GM18519 (cell line): ENCODE results near the gene UBA7.
A peak's percentile ranks its signal among the peaks of the same experiment; 100 is the strongest.
"Not testable (repeated sequence)": the region's sequence is repeated elsewhere in the genome, so short reads cannot be mapped to it uniquely, and the experiment has no call there.

ENCODE experiments used
- ATAC-seq: cut with Tn5 transposase; IDR thresholded peaks from one replicate; pipeline ENCODE4 v1.9.1; 2021; ENCODE audit warnings: mild to moderate bottlenecking, moderate library complexity; ENCODE audit not compliant: unreplicated experiment, low FRiP score

Gene UBA7, protein sequence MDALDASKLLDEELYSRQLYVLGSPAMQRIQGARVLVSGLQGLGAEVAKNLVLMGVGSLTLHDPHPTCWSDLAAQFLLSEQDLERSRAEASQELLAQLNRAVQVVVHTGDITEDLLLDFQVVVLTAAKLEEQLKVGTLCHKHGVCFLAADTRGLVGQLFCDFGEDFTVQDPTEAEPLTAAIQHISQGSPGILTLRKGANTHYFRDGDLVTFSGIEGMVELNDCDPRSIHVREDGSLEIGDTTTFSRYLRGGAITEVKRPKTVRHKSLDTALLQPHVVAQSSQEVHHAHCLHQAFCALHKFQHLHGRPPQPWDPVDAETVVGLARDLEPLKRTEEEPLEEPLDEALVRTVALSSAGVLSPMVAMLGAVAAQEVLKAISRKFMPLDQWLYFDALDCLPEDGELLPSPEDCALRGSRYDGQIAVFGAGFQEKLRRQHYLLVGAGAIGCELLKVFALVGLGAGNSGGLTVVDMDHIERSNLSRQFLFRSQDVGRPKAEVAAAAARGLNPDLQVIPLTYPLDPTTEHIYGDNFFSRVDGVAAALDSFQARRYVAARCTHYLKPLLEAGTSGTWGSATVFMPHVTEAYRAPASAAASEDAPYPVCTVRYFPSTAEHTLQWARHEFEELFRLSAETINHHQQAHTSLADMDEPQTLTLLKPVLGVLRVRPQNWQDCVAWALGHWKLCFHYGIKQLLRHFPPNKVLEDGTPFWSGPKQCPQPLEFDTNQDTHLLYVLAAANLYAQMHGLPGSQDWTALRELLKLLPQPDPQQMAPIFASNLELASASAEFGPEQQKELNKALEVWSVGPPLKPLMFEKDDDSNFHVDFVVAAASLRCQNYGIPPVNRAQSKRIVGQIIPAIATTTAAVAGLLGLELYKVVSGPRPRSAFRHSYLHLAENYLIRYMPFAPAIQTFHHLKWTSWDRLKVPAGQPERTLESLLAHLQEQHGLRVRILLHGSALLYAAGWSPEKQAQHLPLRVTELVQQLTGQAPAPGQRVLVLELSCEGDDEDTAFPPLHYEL

DNA sequence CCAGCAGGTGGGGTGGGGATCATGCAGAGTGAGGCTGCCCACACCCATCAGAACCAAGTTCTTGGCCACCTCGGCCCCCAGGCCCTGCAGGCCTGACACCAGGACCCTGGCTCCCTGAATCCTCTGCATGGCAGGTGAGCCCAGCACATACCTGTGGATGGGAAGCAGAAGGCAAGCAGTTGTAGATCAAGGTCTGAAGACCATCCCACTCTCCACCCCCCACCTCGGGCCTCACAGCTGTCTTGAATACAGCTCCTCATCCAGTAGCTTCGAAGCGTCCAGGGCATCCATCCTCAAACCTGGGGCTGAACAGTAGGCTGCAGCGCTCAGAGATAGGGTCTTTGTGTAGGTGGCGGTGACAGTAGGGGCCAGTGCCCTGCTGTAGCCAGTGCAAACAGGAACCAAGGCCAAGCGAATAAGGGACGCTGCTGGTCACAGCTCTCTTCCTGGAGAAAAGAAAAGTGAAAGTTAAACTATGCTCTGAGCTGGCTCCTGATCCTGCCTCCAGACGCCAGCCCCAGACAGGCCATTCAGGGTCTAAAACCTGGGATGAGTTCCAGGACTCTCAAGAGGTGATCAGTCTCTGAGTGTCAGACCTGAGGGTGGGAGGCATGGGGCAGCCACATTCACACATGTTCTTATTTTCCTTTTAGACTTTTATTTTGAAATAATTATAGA lies at the start of gene UBA7:
UBA7 (minus strand) TSS at position 457 of the 678 bp plus-strand sequence; CDS start at position 291, 166 bp downstream.
- ATAC-seq, result no peak

DNA sequence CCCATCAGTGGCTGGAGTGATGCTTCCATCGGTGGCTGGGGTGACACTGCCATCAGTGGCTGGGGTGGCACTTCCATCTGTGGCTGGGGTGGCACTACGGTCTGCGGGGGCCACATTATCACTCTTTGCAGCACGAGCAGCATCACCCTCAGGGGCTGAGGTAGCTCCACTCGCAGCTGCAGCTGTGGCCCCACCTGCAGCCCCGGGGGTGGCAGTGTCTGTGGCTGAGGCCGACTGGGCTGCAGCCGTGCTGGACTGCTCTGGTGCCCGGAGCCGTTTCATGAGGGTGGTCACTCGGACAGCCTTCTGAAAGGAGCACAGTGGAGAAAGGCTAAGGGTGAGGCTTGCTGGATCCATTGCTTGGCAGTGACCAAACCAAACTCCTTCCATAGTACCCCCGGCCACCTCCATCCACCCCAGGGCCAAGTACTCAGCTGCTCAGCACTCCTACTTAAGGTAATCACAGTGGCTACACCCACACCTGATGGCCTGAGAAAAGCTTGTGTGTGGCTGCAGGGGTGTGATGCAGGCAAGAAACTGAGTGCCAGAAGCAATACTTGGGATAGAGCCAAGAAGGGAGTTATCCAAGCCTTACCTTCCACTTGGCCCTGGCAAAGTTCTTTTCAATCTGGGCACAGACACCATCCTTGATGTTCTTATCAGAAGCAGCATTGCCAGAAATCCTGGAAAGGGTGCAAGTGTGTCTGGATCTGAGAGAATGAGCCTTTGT lies 46.0 kb upstream of the UBA7 start:
- no peak for ATAC-seq

DNA sequence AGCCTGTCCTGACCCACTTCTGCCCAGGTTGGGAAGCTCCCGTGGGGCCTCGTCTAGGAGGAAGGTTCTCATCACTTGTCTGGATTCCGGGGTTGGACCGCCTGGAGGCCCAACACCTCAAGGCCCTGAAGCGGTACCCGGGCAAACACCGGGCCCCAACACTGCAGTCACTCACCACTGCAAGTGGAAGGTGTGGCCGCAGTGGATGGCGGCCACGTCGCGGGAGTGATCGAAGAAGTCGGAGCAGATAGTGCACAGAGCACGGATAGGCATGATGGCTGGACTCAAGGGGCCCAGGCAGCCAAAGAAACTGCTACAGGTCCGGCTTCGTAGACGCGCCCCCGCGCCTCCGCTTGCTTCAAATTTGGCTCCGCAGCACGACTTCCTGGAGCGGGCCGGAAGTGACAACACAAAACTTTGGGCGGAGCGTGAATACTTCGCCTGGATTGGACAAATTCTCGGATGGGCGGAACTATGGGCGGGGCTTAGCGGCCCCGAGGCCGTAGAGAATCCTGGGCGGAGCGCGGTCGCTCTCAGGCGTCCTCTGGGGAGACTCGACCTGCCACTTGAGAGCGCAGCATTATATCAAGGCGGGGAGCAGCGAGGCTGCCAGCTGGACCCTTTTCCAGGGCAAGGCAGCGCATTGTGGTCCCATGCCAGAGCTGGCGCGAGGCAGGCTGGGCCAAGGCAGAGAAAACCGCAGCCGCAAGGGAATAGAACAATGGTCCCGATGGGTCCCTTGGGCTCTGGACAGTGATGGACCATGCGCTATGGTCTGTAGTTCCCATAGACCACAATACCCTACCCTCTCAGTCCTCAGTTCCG lies 42.6 kb upstream of the UBA7 start, which contains the start of gene TRAIP:
TRAIP (minus strand) TSS at position 384 of the 825 bp plus-strand sequence; CDS start at position 273, 111 bp downstream.
- peak; percentile 90 for ATAC-seq

DNA sequence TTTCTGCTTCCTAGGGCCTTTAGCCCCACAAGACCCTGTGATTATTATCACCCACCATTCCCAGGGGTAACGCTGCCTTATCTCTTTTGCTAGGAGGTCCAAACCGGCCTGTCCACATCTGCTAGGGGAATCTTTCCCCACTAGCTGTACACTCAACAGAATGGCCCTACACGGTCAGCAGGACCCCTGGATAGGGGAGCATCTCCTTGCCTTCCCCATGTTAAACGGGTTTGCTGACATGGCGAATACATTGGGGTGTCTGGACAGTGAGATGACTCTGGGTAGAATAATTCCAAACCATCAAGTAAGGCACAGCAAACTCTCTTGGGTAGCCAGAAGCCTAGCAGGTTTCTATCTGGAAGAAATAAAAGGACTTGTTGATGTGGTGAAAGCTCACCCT lies 41.9 kb upstream of the UBA7 start:
- ATAC-seq, result no peak

DNA sequence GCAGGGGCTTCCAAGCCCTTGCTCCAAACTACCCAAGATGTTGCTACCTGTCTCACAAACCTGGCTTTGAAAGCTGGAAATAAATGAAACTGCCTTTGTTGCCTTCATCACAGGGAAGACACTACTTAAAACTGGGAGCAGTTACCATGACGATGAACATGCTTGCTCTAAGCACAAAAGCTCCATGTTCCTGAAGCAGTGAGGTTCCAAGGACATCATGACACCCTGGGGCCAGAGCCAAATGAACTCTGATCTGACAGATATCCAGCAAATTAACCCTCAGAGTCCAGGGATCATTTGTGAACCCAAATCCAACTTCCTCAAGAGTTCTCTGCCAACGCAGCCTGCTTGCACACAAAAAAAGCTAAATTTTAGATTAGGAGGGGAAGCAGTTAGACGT lies 31.9 kb upstream of the UBA7 start:
- ATAC-seq, result no peak

DNA sequence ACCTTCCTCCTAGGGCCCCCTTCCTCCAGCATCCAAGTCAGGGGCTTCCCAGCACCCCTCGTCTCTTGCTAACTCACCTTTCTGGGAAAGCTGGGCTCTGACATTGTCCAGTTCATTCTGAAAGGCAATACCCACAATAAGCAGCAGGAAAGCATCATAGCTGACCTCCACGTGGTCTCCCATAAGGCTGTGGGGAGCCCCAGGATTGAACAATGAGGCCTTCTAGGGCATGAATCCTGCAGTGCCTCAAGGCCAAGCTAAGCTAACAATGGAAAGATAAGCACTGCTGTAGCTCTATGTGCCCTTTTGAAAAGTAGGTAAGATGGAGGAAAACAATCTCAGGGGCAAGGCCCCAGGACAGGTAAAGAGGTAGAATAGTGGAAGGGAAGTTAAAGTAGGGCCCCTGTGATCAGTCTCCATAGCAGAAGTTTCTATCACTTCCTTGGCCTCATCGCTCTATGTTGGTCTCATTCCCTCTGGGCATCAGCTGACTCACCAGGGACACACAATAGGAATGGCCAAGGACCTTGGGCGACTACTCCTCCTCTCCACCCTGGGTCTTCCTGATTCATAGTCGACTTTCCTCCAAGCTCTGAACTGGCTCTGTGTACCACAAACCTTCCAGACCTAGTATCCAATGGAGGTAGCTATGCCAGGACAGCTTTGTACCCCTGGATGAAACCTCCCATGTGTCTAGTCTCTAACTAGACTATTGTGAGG lies 30.9 kb upstream of the UBA7 start:
- ATAC-seq, result no peak

DNA sequence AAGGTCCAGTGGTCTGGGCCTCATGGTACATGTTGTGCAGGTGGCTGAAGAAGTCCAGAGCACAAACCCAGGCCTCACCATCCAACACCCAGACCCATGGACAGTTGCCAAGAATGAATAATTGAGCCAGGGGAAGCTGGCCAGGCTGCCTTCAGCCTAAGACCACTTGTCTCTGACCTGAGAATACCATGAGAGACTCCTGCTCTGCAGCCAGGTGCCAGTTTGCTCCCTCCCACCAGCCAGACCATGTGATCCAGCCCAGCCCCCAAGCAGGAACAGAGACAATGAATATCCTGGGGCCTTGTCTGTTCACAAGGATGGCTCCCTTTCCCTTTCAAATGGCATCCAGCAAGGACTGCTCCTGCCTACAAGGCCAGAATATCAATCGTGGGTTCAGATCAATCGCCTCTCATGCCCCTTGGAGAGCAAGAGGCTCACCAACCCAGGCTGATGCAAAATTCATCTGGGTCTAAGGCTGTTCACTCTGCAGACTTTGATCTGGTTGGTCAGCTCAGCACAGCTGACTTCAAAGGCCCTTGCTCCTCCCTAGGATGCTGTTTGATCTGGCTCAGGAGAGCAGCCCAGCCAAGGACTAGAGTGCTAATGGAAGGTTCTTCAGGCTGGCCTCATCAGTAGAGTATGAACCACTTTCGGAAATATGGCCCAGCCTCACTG lies 29.2 kb upstream of the UBA7 start:
- ATAC-seq, result no peak

DNA sequence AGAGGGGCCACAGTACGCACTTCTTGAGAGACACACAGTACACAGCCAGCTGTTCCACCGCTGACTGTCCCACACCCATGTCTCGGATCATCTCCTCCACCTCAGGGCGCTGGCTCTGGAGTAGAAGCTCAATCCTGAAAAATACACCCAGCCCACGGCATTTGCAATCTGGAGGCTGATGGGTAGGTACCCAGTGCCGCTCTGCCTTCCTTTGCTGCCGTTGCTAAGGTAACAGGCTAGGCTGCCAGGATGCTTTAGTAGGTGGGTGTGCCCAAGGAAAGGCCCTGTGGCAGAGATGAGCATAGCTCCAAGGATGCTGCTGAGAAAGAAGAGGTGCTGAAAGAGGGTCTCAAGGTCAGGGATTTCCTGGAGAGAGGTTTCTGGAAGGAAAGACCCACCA lies 28.1 kb upstream of the UBA7 start:
- ATAC-seq, result no peak

DNA sequence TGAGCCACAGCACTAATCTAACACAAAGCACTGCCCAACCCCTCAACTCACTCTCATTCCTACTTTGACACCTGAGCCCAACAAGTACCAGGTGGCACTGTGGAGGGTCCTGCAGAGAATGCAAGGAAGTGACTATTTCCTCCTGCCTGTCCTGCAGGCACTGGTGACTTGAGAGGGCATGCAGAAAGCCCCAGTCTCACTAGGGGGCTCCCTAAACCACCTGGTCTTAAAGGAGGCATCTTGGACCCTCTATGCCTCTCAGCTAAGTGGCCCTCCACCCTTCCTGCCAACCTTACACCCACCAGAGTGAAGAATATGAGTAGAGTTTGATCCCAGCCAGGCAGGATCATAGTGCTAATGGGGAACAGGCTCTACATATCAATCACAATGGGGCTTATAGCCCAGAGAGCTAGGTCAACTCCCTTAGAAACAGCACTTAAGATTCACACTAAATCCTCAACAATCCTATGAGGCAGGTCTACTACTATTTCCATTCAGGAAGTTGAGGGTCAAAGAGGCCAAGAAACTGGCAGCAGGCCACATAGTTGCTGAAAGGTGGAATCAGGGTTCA lies 27.5 kb upstream of the UBA7 start:
- ATAC-seq, result no peak

DNA sequence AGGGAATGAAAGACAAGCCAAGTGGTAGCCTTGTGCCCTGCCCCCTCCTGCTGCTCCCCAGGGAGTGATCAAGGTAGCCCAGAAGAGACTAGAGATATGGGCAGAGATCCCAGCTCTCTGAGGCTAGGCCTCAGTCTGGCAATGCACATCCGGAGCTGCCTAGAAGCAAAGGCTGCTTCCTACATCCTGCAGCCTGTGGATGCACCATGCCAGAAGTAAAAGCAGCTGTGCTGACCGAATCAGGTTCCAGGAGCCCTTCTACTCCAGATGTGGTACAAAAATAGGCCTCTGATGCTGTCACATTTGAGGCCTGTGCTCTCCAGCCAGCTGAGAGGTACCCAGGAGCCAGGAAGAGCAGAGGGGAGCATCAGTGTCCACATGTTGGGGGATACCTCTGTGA lies 26.6 kb upstream of the UBA7 start:
- ATAC-seq, result no peak

DNA sequence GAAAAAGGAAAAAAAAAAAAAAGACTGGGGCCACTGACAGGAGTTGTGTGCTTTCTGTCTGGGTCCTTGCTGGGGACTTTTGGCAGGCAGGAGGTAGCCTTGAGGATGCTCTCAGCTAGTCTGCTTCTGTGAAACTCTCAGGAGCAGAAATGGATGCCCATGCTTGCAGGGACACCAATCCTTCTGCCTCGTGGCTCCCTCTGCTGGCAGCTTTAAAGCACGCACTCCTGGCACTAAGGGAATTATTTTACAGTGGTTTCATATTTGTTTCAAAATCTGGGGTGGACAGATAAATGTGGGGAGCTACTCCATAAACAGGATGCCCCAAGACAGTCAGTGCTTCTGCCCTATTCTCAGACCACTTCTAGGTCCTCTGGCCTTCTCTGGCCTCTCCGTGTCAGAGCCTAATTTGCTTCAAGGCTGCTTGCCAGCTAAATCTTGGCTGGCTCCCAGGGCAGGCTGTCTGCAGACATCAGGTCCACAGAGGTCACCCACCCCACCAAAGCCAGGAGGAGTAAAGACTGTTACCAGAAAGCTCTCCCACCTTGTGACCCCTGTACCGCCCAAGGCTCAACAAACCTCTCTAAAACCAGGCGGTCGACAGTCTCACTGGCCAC lies 25.5 kb upstream of the UBA7 start:
- no peak for ATAC-seq

DNA sequence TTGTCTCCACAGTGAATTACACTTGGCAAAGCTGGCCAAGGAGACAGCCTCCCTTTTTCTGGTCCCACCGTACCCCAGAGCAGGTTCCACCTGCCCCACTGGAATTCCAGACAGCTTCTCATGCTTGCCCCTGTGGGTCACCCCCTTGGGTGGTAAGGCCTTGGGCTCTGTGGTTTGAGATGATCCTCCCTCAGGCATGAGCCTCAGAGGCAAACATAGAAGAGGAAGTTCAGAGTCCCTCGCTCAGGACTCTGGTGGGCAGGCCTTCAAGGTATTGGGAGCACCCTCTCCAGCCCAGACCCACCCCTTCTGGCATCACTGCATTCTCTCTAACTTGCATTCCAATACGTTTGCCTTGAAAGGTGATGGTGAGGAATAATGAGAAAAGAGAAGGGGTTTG lies 17.6 kb upstream of the UBA7 start:
- ATAC-seq, result no peak

DNA sequence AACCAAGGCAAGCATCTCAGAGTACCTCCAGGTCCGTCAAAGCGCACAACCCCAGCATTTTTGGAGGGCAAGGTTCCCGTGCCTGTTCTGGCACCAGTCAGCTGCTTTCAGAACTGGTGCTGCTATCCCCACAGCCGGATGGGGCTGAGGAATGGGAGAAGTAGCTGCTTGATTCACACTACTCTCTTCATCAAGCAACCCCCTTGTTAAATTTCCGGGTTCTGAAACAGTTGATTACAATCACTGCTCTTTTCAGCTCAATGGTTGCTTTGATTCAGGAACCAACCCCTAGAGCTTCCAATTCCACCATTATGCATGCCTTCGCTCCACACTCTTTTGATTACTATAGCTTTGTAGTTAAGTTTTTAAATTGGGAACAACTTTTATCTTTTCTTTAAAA lies 12.3 kb upstream of the UBA7 start:
- no peak for ATAC-seq

DNA sequence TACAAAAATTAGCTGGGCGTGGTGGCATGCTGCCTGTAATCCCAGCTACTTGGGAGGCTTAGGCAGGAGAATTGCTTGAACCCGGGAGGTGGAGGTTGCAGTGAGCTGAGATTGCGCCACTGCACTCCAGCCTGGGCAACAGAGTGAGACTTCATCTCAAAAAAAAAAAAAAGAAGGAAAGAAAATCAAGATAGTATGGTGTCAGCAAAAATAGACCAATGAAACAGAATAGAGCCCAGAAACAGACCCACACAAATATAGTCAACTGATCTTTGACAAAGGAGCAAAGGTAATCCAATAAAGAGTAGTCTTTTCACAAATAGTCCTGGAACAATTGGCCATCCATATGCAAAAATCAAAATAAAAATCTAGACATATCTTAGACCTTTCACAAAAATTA lies 9.4 kb upstream of the UBA7 start:
- ATAC-seq, result not testable (repeated sequence)

DNA sequence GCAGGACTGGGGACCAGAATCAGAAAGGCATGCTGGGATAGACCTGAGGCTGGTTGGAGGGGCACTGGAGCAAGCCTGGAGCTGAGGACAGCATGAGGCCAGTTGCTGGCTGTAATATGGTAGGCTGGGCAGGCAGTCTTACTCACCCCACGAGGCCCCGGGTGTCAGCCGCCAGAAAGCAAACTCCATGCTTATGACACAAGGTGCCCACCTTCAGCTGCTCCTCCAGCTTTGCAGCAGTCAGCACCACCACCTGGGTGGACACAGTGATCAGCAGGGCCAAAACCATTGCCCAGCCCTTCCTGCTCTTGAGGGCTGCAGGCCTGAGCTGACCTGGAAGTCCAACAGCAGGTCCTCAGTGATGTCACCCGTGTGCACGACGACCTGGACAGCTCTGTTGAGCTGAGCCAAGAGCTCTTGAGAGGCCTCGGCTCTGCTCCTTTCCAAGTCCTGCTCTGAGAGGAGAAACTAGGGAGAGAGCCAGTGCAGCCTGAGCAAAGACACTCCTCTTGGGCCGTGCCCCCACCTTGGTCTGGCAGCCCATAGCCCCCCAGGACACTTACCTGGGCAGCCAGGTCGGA lies 747 bp downstream of the UBA7 start:
- ATAC-seq, result no peak

DNA sequence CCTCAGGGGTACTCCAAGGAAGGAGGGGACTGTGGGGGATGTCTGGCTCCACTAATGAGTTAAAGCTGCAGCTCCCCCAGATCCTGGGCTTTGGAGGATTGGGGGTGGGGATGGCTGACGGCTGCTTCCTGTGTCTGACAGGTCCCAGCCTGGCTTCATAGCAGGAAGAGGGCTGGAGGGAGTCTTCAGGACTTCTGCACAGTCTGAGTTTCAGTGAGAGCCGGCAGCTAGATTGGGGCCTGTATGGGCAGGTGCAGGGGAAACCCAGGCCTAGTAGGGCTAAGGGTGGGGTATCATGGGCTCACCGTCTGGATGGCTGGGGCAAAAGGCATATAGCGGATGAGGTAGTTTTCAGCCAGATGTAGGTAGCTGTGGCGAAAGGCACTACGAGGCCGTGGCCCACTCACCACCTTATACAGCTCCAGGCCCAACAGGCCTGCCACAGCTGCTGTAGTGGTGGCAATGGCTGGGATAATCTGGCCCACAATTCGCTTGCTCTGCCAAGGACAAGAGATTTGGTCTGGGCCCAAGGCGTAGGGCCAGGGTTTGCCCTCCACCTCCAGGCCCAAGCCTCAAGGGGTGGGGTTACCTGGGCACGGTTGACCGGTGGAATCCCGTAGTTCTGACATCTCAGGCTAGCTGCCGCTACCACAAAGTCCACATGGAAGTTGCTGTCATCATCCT lies 6.2 kb downstream of the UBA7 start:
- no peak for ATAC-seq
